ENCODE measurements around the gene TMEM52.
"Not testable (repeated sequence)": the region's sequence is repeated elsewhere in the genome, so short reads cannot be mapped to it uniquely, and the experiment has no call there.

Gene TMEM52

GRCh38 chr1:1892763-1893120 is 26.3 kb downstream of the TMEM52 start:
- DNase-seq = no peak

- DNase-seq = no peak
Observed at GRCh38 chr1:1892079-1892762, 26.9 kb downstream of the TMEM52 start.

- peak; percentile 76 for DNase-seq
Observed at GRCh38 chr1:1891349-1892078, 27.6 kb downstream of the TMEM52 start.

- peak; percentile 89 for DNase-seq
Observed at GRCh38 chr1:1890506-1891348, 28.4 kb downstream of the TMEM52 start, which contains the start of gene GNB1. GNB1 (minus strand) TSS chr1:1891087; CDS start chr1:1825453, 65,634 bp downstream.

GRCh38 chr1:1889847-1890505 is 29.1 kb downstream of the TMEM52 start:
- DNase-seq = peak; percentile 60

- DNase-seq = no peak
Observed at GRCh38 chr1:1889090-1889750, 29.9 kb downstream of the TMEM52 start.

GRCh38 chr1:1883890-1884289 is 35.2 kb downstream of the TMEM52 start:
- not testable (repeated sequence) for DNase-seq

GRCh38 chr1:1883092-1883873 is 35.8 kb downstream of the TMEM52 start:
- no peak for DNase-seq

- no peak for DNase-seq
Observed at GRCh38 chr1:1881727-1882126, 37.4 kb downstream of the TMEM52 start.

- no peak for DNase-seq
Observed at GRCh38 chr1:1880617-1881312, 38.3 kb downstream of the TMEM52 start.

- no peak for DNase-seq
Observed at GRCh38 chr1:1879942-1880341, 39.1 kb downstream of the TMEM52 start.

- DNase-seq = no peak
Observed at GRCh38 chr1:1877865-1878436, 41.1 kb downstream of the TMEM52 start.

- peak; percentile 63 for DNase-seq
Observed at GRCh38 chr1:1876335-1876930, 42.6 kb downstream of the TMEM52 start.

GRCh38 chr1:1875932-1876331 is 43.1 kb downstream of the TMEM52 start:
- no peak for DNase-seq

- DNase-seq = no peak
Observed at GRCh38 chr1:1874901-1875300, 44.2 kb downstream of the TMEM52 start.

- DNase-seq = no peak
Observed at GRCh38 chr1:1873186-1873585, 45.9 kb downstream of the TMEM52 start.

GRCh38 chr1:1872329-1872994 is 46.6 kb downstream of the TMEM52 start:
- DNase-seq = no peak

- no peak for DNase-seq
Observed at GRCh38 chr1:1869469-1869868, 49.6 kb downstream of the TMEM52 start.
